GM19238 (cell line): ENCODE measurements around the gene NOXA1.
"Not testable (repeated sequence)": the region's sequence is repeated elsewhere in the genome, so short reads cannot be mapped to it uniquely, and the experiment has no call there.

Experiments used
- DNase-seq: peaks from one replicate; pipeline ENCODE4 v3.0.0; 2011; ENCODE audit warnings: low spot score; ENCODE audit not compliant: insufficient read length

Gene NOXA1

GRCh38 chr9:137465000-137465719 is 42.0 kb downstream of the NOXA1 start:
- no peak for DNase-seq

GRCh38 chr9:137465720-137466388 is 42.7 kb downstream of the NOXA1 start:
- no peak for DNase-seq

- DNase-seq, result not testable (repeated sequence)
Measured at GRCh38 chr9:137466389-137467085, 43.3 kb downstream of the NOXA1 start.

GRCh38 chr9:137467161-137467581 is 44.0 kb downstream of the NOXA1 start:
- no peak for DNase-seq

- no peak for DNase-seq
Measured at GRCh38 chr9:137467896-137468295, 44.7 kb downstream of the NOXA1 start.

- DNase-seq, result no peak
Measured at GRCh38 chr9:137470785-137471184, 47.6 kb downstream of the NOXA1 start.

GRCh38 chr9:137474271-137474670 is 51.1 kb downstream of the NOXA1 start:
- no peak for DNase-seq

- DNase-seq, result no peak
Measured at GRCh38 chr9:137475666-137476065, 52.5 kb downstream of the NOXA1 start.

- DNase-seq, result no peak
Measured at GRCh38 chr9:137476856-137477255, 53.7 kb downstream of the NOXA1 start.

GRCh38 chr9:137477778-137478612 is 54.8 kb downstream of the NOXA1 start:
- DNase-seq, result no peak

- DNase-seq, result no peak
Measured at GRCh38 chr9:137478613-137478961, 55.4 kb downstream of the NOXA1 start.

GRCh38 chr9:137478962-137479861 is 56.0 kb downstream of the NOXA1 start:
- no peak for DNase-seq

GRCh38 chr9:137479892-137480685 is 56.9 kb downstream of the NOXA1 start:
- no peak for DNase-seq

- DNase-seq, result no peak
Measured at GRCh38 chr9:137480686-137481683, 57.8 kb downstream of the NOXA1 start.

- DNase-seq, result peak; percentile 48
Measured at GRCh38 chr9:137482094-137482781, 59.0 kb downstream of the NOXA1 start.
